NCI-H128 (cell line): ENCODE measurements around the gene PSMD9.
"Not testable (repeated sequence)": the region's sequence is repeated elsewhere in the genome, so short reads cannot be mapped to it uniquely, and the experiment has no call there.

Experiments used
- DNase-seq: peaks from one replicate; lab custom pipeline; 2025; ENCODE audit not compliant: unreplicated experiment; lab: John Stamatoyannopoulos, UW

The PSMD9 gene

GRCh38 chr12:121872546-121873215, 15.9 kb upstream of the PSMD9 start:
- DNase-seq, result no peak

GRCh38 chr12:121873216-121873569, 15.4 kb upstream of the PSMD9 start:
- no peak for DNase-seq

GRCh38 chr12:121874071-121874470, 14.5 kb upstream of the PSMD9 start:
- DNase-seq, result no peak

GRCh38 chr12:121875582-121875981, 13.0 kb upstream of the PSMD9 start:
- no peak for DNase-seq

- DNase-seq, result not testable (repeated sequence)
Observed at GRCh38 chr12:121876080-121876447, 12.5 kb upstream of the PSMD9 start.

- DNase-seq, result no peak
Observed at GRCh38 chr12:121883315-121883660, 5.3 kb upstream of the PSMD9 start.

GRCh38 chr12:121885129-121885528, 3.5 kb upstream of the PSMD9 start:
- not testable (repeated sequence) for DNase-seq

- no peak for DNase-seq
Observed at GRCh38 chr12:121888083-121888477, 510 bp upstream of the PSMD9 start.

- no peak for DNase-seq
Observed at GRCh38 chr12:121889274-121889624, 659 bp downstream of the PSMD9 start.

GRCh38 chr12:121889661-121890060, 1.1 kb downstream of the PSMD9 start:
- DNase-seq, result not testable (repeated sequence)

- no peak for DNase-seq
Observed at GRCh38 chr12:121892673-121893561, 4.3 kb downstream of the PSMD9 start.

GRCh38 chr12:121893961-121894460, 5.4 kb downstream of the PSMD9 start:
- DNase-seq, result no peak

- DNase-seq, result no peak
Observed at GRCh38 chr12:121894633-121895032, 6.0 kb downstream of the PSMD9 start.

- DNase-seq, result no peak
Observed at GRCh38 chr12:121898287-121898686, 9.7 kb downstream of the PSMD9 start.

- DNase-seq, result no peak
Observed at GRCh38 chr12:121899590-121899989, 11.0 kb downstream of the PSMD9 start.

- no peak for DNase-seq
Observed at GRCh38 chr12:121903202-121903601, 14.6 kb downstream of the PSMD9 start.

- DNase-seq, result no peak
Observed at GRCh38 chr12:121905746-121906145, 17.2 kb downstream of the PSMD9 start.

- DNase-seq, result no peak
Observed at GRCh38 chr12:121908702-121909101, 20.1 kb downstream of the PSMD9 start.

- DNase-seq, result no peak
Observed at GRCh38 chr12:121911824-121912585, 23.4 kb downstream of the PSMD9 start.

GRCh38 chr12:121915841-121916321, 27.3 kb downstream of the PSMD9 start:
- peak; percentile 12 for DNase-seq

- no peak for DNase-seq
Observed at GRCh38 chr12:121916719-121917118, 28.1 kb downstream of the PSMD9 start.
